ENCODE measurements around the gene TM2D1.

DNA sequence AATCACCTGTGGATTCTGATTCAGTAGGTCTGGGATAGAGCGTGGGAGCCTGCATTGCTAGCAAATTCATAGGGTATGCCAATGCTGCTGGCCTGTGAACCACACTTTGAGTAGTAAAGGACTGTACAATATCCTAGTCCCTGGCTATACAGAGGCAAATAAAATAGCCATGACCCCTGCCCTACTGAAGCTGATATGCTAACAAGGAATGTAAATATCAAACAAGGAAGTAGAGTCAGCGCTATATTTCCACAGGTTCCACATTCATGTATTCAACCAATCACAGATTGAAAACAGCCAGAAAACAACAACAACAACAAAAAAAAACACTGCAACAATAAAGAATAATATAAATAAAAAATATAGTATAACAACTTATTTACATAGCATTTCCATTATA, 77.8 kb downstream of the TM2D1 start:
- TF ChIP-seq, protein P1, sequence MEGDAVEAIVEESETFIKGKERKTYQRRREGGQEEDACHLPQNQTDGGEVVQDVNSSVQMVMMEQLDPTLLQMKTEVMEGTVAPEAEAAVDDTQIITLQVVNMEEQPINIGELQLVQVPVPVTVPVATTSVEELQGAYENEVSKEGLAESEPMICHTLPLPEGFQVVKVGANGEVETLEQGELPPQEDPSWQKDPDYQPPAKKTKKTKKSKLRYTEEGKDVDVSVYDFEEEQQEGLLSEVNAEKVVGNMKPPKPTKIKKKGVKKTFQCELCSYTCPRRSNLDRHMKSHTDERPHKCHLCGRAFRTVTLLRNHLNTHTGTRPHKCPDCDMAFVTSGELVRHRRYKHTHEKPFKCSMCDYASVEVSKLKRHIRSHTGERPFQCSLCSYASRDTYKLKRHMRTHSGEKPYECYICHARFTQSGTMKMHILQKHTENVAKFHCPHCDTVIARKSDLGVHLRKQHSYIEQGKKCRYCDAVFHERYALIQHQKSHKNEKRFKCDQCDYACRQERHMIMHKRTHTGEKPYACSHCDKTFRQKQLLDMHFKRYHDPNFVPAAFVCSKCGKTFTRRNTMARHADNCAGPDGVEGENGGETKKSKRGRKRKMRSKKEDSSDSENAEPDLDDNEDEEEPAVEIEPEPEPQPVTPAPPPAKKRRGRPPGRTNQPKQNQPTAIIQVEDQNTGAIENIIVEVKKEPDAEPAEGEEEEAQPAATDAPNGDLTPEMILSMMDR (IDR thresholded peaks at IDR 0.05; ENCODE audit: low read depth, low read length) = no peak
- no peak for TF ChIP-seq EZH2phosphoT487 (IDR thresholded peaks at IDR 0.05; ENCODE audit: low read depth)

Measured in OCI-LY3 (cell line).